ENCODE results near the gene CACHD1. TPM values are rescaled to one million over a fixed set of nuclear protein-coding genes. Genes with fewer than 3 reads are reported as not detected.
A peak's percentile ranks its signal among the peaks of the same experiment; 100 is the strongest.

Gene CACHD1
- total and polyA plus RNA-seq, 4 donors, result 4.7 to 49.6 (median 12.5) TPM

DNA sequence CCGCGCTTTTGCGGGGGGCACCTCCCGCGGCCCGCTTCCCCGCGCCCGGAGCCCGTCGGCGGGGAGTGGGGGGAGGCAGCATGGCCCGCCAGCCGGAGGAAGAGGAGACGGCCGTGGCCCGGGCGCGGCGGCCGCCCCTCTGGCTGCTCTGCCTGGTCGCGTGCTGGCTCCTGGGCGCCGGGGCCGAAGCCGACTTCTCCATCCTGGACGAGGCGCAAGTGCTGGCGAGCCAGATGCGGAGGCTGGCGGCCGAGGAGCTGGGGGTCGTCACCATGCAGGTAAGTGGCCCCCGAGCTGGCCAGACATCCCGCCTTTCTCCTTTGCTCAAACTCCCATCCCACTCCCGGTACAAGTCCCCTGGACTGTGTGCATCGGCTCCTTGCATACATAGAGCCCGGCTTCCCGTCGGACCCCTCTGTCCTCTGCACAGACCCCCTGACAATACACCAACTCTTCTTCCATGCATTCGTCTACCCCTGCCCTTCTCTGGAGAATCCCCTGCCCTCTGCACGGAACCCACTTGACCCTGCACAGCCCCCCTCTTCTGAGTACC lies 812 bp downstream of the CACHD1 start:
- ATAC-seq (ENCODE audit: insufficient read depth, low FRiP score) (no peak), DNase-seq (peak; percentile 43 to 56 (median 55))
- Histone ChIP-seq H3K9me3 (ENCODE audit: control insufficient read depth in 4 of 4, insufficient read depth in 3 of 4, low read length in 3 of 4) (no peaks in the 10 kb centered on the region), H3K4me3 (peak overlapping the region; percentile 64), H3K9ac (ENCODE audit: insufficient read depth in 1 of 2, low read length in 2 of 2) (peak overlapping the region; percentile 41 to 59), H3K4me1 (ENCODE audit: control insufficient read depth in 5 of 5, insufficient read depth in 5 of 5, low read length in 5 of 5) (peaks cover 5 to 37% (median 11%) of the 10 kb centered on the region in 5 donors), H3K36me3 (ENCODE audit: control insufficient read depth in 4 of 4, insufficient read depth in 4 of 4, low read length in 4 of 4) (no peaks in the 10 kb centered on the region), H3K27ac (ENCODE audit: low read depth in 1 of 2, low read length in 1 of 2) (peak overlapping the region; percentile 46 to 84), H3K27me3 (ENCODE audit: control insufficient read depth in 3 of 3, insufficient read depth in 3 of 3, low read length in 2 of 3) (peaks cover 0 to 5% (median 0%) of the 10 kb centered on the region in 3 donors)
- no peak for TF ChIP-seq CTCF (IDR thresholded peaks at IDR 0.05; ENCODE audit: control extremely low read depth, extremely low read depth)
- 0 to 1% methylated on average over 36 to 43 of the region's 43 CpGs for WGBS, 2 donors

DNA sequence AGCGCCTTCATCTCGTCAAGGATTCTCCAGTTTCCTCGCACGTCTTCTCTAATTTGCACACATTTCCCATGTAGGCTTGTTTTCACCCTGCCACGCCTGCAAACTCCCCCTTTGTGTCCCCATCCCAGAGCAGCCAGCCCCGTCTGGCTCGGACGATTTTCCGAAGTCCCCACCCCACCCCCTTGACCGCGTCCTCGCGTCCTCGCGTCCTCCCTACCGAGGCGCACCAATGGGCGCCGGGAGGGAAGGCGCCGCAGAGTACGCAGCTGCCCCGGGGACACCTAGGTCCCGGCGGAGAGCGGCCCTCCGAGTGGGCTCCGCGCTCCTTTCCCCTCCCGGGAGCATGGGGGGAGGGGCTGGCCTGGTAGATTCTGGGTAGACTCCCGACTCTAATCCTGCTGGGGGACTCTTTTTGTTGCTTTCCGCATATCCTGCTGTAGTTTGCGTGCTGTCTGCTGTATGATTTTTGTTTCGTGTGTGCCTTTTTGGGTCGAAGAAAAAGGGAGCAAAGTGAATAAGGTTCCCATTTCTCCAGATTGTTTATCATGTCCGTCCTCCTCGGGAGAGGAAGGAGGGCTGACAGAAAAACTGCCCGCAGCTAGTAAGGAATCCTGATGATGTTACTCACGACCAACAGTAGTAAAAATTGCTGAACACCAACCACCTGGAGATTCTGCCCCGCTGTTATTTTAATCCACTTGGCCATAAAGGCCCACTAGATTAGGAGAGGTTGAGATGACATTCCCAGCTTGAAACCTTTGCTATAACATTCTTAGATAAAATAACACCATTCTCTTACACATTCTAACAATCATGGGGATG lies 1.5 kb downstream of the CACHD1 start:
- Histone ChIP-seq H3K27ac (ENCODE audit: low read depth in 1 of 2, low read length in 1 of 2) (peak overlapping the region in 1 of 2 donors; percentile 15), H3K4me1 (ENCODE audit: control insufficient read depth in 5 of 5, insufficient read depth in 5 of 5, low read length in 5 of 5) (peaks cover 6 to 44% (median 18%) of the 10 kb centered on the region in 5 donors), H3K4me3 (peak overlapping the region; percentile 64), H3K27me3 (ENCODE audit: control insufficient read depth in 3 of 3, insufficient read depth in 3 of 3, low read length in 2 of 3) (peaks cover 0 to 5% (median 0%) of the 10 kb centered on the region in 3 donors), H3K36me3 (ENCODE audit: control insufficient read depth in 4 of 4, insufficient read depth in 4 of 4, low read length in 4 of 4) (no peaks in the 10 kb centered on the region), H3K9ac (ENCODE audit: insufficient read depth in 1 of 2, low read length in 2 of 2) (peak overlapping the region; percentile 41 to 67), H3K9me3 (ENCODE audit: control insufficient read depth in 4 of 4, insufficient read depth in 3 of 4, low read length in 3 of 4) (no peaks in the 10 kb centered on the region)
- DNase-seq (peak; percentile 62 to 71 (median 64)), ATAC-seq (ENCODE audit: insufficient read depth, low FRiP score) (no peak)
- 2 to 3% methylated on average over 40 of the region's 40 CpGs for WGBS, 2 donors
- no peak for TF ChIP-seq CTCF (IDR thresholded peaks at IDR 0.05; ENCODE audit: control extremely low read depth, extremely low read depth)

DNA sequence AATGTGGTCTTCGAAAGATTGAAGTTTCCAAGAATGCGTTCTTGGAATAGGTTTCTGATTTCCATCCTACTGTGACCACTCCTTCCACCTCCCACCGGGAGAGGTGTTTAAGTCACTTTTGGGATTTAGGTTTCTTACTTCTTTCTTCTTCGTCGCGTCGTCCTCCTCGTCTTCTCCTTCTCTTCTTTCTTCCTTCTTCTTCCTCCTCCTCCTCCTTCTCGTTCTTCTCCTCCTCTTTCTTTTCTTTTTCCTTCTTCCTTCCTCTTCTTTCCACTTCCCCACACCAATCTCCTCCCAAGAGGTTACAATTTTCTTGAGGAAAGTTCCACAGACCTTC lies 2.1 kb downstream of the CACHD1 start:
- peaks cover 9 to 50% (median 23%) of the 10 kb centered on the region in 5 donors for H3K4me1 ChIP-seq (ENCODE audit: control insufficient read depth in 5 of 5, insufficient read depth in 5 of 5, low read length in 5 of 5)
- ATAC-seq (ENCODE audit: insufficient read depth, low FRiP score), result no peak
- no peaks in the 10 kb centered on the region for H3K36me3 ChIP-seq (ENCODE audit: control insufficient read depth in 4 of 4, insufficient read depth in 4 of 4, low read length in 4 of 4)
- no peaks in the 10 kb centered on the region for H3K9me3 ChIP-seq (ENCODE audit: control insufficient read depth in 4 of 4, insufficient read depth in 3 of 4, low read length in 3 of 4)
- peaks cover 0 to 5% (median 0%) of the 10 kb centered on the region in 3 donors for H3K27me3 ChIP-seq (ENCODE audit: control insufficient read depth in 3 of 3, insufficient read depth in 3 of 3, low read length in 2 of 3)
- no peak for DNase-seq
- 56 to 60% methylated on average over 9 of the region's 9 CpGs for WGBS, 2 donors
- peak overlapping the region; percentile 25 for H3K4me3 ChIP-seq
- no peak overlapping the region for H3K27ac ChIP-seq (ENCODE audit: low read depth in 1 of 2, low read length in 1 of 2)
- TF ChIP-seq CTCF (IDR thresholded peaks at IDR 0.05; ENCODE audit: control extremely low read depth, extremely low read depth), result no peak
- H3K9ac ChIP-seq (ENCODE audit: insufficient read depth in 1 of 2, low read length in 2 of 2), result peak overlapping the region in 1 of 2 donors; percentile 67

All from lung (tissue), 12 donors.